Stimulated activated effector memory CD8-positive, alpha-beta T cell treated with anti-CD3 and anti-CD28 coated beads, Interleukin-12 subunit alpha, Interleukin-12 subunit beta, amount 100 ng/mL, for 72 hours (primary cell): ENCODE measurements around the gene NSMCE1.

Experiments
- ATAC-seq: fragments of 150-1000 bp; cut with Tn5 transposase; 2 replicates; pipeline ENCODE4 v1.10.0; 2021
- DNase-seq, 2 donors: peaks; one replicate each; pipeline ENCODE4 v3.0.0; 2021 to 2022; ENCODE audit warnings: low spot score in 2 of 2
- H3K27ac Mint-ChIP-seq: one replicate; pipeline ENCODE4 v1.8.0; 2022; ENCODE audit warnings: mild to moderate bottlenecking, mixed read lengths
- H3K36me3 Mint-ChIP-seq: one replicate; pipeline ENCODE4 v1.8.0; 2022; ENCODE audit warnings: mild to moderate bottlenecking, mixed read lengths
- H3K4me1 Mint-ChIP-seq: one replicate; pipeline ENCODE4 v1.8.0; 2022; ENCODE audit warnings: mixed read lengths
- H3K4me3 Mint-ChIP-seq: one replicate; pipeline ENCODE4 v1.8.0; 2022; ENCODE audit warnings: mild to moderate bottlenecking, mixed read lengths
- H3K9me3 Mint-ChIP-seq: one replicate; pipeline ENCODE4 v1.8.0; 2022; ENCODE audit warnings: mixed read lengths

Gene NSMCE1

DNA sequence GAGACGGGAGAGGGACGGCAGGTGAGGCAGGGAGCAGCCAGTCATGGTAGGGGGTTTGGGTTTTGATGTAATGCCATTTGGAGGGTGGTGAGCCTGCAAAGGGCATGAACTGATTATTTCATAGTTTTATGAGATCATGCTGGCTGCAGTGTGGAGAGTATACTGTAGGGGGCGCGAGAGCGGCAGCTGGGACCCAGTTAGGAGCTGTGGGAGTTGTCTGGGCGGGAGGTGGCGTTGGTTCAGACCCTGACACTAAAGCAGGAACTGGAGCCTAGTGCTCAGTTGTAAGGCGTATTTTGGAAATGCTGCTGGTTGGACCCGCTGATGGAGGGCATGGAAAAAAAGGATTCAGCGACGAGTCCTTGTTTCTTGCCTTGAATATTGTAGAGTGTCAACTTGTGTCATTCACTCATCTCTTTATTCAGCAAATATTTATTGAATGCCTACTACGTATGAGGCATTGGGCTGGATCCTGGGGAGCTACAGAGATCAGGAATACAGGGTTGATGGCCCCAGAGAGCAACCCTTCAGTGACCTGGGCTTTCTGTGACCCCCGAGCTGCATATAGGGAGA, 89.0 kb downstream of the NSMCE1 start:
- no peak overlapping the region for H3K4me3 Mint-ChIP-seq
- H3K27ac Mint-ChIP-seq, result peak overlapping the region; percentile 3
- peak; percentile 93 for ATAC-seq
- peak; percentile 87 to 94 for DNase-seq
- peaks cover 23% of the 10 kb centered on the region for H3K4me1 Mint-ChIP-seq
- H3K36me3 Mint-ChIP-seq, result no peaks in the 10 kb centered on the region
- no peaks in the 10 kb centered on the region for H3K9me3 Mint-ChIP-seq

- Mint-ChIP-seq H3K4me1 (peaks cover 44% of the 10 kb centered on the region), H3K27ac (peak overlapping the region; percentile 76), H3K9me3 (no peaks in the 10 kb centered on the region), H3K36me3 (peaks cover 2% of the 10 kb centered on the region), H3K4me3 (no peak overlapping the region)
- DNase-seq (no peak), ATAC-seq (peak; percentile 29)
Observed at GRCh38 chr16:27177031-27177774, 91.4 kb downstream of the NSMCE1 start.

DNA sequence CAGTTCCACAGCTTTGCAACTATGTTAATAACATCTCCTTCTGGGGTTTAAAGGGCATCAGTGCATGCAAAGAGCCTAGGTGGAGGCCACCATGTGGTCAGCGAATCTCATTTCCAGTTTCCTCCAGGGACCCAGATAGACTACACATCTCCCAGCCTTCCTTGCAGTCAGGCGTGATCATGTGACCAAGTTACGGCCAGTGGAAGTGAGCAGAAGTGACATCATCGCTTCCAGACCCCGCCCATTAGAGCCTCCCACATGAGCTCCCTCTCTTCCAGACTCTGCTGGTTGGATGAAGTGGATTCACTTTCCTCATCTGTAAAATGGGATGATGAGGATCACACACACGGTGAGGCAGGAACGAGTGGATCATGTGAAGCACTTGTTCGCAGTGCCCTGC, 92.7 kb downstream of the NSMCE1 start:
- no peak for DNase-seq
- Mint-ChIP-seq H3K27ac (peak overlapping the region; percentile 76), H3K36me3 (peaks cover 10% of the 10 kb centered on the region), H3K9me3 (no peaks in the 10 kb centered on the region), H3K4me3 (no peak overlapping the region), H3K4me1 (peaks cover 56% of the 10 kb centered on the region)
- no peak for ATAC-seq
